CD4-positive, alpha-beta T cell treated with Interleukin-12 subunit alpha and Interleukin-12 subunit beta, for 1 hour (primary cell): ENCODE measurements around the gene PEX14.
"Not testable (repeated sequence)": the region's sequence is repeated elsewhere in the genome, so short reads cannot be mapped to it uniquely, and the experiment has no call there.

Experiments used
- DNase-seq: peaks from one replicate; pipeline ENCODE4 v3.0.0-alpha.2; 2020

The PEX14 gene

DNA sequence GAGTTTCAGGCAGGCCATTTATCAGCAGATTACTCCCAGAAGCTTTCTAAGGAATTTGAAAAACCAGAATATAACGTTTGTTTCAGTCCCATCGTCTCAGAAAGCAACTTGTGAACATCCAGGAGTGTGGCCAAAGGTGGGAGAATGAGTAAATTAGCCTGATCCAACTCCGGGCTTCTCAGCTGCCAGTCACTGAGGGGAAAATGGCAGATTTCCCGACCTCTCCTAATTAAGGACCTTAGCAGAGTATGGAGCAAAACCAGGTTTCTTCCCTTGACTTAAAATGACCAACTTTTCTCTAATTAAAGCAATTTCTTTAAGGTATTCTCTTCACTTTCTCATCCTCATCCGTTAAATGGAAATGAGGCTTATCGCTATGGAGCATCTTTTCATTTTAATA lies 23.9 kb upstream of the PEX14 start:
- no peak for DNase-seq

- DNase-seq: no peak
These were observed 23.5 kb upstream of the PEX14 start for GRCh38 chr1:10451287-10451686.

GRCh38 chr1:10456048-10456447 lies 18.7 kb upstream of the PEX14 start:
- DNase-seq: no peak

GRCh38 chr1:10456661-10457060 lies 18.1 kb upstream of the PEX14 start:
- DNase-seq: no peak

DNA sequence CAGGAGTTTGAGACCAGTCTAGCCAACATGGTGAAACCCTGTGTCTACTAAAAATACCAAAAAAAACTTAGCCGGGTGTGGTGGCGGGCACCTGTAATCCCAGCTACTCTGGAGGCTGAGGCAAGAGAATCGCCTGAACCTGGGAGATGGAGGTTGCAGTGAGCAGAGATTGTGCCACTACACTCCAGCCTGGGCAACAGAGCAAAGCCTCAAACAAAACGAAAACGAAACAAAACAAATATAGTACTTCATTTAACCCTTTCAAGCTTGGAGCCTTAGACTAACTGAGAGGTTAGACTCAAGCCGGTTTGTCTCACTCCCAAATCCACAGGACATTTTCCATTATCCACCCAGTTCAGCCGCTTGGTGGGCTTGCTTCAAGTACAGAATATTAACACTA lies 17.3 kb upstream of the PEX14 start:
- not testable (repeated sequence) for DNase-seq

GRCh38 chr1:10457875-10458274 lies 16.9 kb upstream of the PEX14 start:
- no peak for DNase-seq

DNA sequence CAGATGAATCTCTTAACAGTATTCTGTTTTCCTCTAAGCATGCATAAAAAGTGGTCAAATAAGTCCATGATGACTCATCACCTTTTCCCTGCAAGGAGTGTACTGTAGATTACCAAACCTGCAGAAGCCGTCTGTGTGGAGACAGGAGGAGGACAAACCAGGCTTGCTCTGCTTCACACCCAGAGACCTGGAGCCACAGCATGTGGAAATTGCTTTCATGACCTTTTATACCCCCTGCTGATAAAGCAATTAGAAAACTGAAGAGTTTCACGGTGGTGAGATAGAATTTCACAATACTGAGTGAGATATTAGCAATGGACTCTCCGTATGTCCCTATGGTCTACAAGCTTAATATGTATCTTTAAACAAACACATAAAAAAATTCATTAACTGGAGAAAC lies 15.6 kb upstream of the PEX14 start:
- DNase-seq: no peak

GRCh38 chr1:10467078-10467477 lies 7.7 kb upstream of the PEX14 start:
- DNase-seq: no peak

- no peak for DNase-seq
These were observed 4.7 kb upstream of the PEX14 start for GRCh38 chr1:10470043-10470442.

DNA sequence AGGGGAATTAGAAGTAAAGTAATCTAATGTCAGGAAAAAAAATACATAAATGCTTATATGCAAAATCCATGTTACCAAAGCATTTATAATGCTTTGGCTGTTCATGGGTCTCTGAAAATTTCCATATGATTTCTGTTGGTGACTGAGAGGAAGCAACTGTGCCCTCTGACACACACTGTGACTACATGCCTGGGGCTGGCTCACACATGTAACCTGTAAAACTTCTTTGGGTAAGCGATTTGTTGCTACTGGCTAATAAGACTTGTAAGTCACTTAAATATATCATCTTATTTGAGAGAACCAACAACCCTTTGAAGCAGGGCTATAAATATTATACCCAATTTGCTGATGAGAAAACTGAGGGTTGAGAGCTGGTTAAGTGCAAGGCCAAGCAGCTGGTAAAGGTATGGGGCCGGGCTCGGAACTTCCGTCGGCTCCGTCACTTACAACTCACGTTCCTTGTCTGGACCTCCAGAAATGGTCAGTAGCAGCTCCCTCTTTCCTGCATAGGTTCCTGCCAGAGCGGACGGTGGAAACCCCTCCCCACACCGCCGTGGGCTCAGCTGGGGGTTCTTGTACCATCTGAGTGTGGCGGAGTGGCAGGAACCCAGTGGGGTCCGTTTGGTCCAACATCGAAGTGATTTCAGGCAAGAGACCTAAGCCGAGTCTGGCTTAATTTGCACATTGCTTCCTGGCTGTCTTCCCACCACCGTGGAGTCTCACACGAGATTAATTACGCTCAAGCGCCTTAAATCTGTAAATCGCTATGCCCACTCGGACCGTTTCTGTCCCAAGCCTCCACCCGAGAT lies 3.1 kb upstream of the PEX14 start:
- DNase-seq: no peak

DNA sequence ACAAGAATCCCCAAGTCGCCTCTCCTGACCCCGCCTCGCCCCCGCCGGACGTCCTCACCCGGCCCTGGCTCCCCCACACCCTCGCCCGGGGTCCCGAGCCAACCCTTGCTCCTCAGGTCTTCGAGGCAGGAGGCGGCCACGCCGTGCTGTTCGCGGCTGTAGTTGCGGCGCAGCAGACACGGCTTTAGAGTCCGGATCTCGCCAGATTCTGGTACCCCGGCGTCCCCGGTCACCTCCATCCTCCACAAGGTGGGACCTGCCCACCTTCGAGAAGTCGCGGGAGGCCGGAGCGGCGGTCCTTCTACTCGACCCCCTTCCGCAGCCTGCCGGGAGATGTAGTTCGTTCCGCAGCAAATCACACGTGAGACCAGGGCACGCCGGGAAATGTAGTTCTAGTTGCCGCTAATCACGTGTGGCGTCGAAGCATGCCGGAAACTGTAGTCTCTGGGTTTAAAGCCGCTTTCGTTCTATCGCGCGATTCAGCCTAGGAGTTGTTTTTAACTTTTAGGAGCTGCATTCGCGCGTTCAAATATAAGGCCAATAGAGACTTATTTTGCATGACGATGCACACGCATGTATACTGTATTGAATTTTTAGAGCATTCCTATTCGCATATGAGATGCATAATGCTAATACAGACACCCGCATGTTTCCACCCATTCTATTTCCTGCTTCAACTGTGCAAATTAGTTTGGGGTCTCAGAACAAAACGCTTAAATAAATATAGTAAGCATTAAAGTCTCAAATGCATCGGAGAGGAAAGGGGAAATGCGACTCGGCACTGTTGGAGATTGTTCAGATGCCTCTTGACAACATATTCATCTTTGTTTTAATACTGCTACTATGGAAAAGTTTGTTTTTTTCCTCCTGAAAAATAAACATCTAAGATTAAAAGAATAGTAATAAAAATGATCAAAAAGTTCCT lies 2.3 kb upstream of the PEX14 start, which contains the start of gene DFFA:
Gene DFFA, minus strand, starts transcription at position 310 of the 925 bp plus-strand sequence. Its CDS starts 71 bp downstream, at position 239.
- DNase-seq: peak; percentile 93

GRCh38 chr1:10473145-10473765 lies 1.5 kb upstream of the PEX14 start:
- DNase-seq: no peak

DNA sequence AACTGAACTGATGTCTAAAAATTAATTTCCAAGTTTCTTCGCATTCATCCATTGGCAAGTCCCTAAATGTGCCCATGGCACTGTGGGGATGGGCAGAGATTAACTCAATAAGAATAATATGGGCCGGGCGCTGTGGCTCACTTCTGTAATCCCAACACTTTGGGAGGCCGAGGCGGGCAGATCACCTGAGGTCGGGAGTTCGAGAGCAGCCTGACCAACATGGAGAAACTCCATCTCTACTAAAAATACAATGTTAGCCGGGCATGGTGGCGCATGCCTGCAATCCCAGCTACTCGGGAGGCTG lies 489 bp upstream of the PEX14 start:
- not testable (repeated sequence) for DNase-seq

GRCh38 chr1:10475510-10475909 lies 760 bp downstream of the PEX14 start:
- DNase-seq: no peak

- DNase-seq: no peak
These were observed 4.5 kb downstream of the PEX14 start for GRCh38 chr1:10479296-10479695.

DNA sequence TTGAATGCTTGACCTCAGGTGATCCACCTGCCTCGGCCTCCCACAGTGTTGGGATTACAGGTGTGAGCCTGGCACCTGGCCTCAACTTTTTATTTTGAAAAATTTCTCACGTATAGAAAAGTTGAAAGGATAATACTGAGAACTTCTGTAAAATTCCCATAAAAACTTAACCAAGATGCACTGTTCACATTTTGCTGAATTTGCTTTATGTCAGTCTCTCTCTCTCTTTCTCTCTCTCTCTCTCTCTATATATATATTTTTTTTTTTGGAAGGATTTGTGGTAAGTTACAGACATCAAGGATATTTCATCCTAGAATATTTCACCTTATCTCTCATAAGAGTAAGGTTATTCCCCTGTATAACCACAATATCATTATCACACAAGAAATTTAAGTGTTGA lies 5.9 kb downstream of the PEX14 start:
- DNase-seq: no peak

- DNase-seq: no peak
These were observed 9.8 kb downstream of the PEX14 start for GRCh38 chr1:10484521-10484920.

GRCh38 chr1:10489291-10490055 lies 14.7 kb downstream of the PEX14 start:
- no peak for DNase-seq

- no peak for DNase-seq
These were observed 15.7 kb downstream of the PEX14 start for GRCh38 chr1:10490286-10490970.

DNA sequence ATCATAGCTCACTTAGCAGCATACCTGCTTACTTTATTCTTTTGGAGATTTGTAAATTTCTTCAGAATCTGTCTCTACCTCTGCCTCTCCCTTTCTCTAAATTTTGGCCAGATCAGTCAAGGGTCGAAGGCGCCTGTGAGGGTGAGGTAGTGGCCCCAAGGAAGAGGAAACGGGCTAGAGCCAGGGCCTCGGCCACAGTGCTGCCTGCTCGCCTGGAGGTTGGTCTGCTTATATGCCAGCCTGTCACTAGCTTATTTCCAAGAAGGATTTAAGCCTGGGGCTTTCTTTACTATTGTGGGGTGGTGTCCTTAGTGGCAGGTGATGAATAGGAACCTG lies 19.6 kb downstream of the PEX14 start:
- no peak for DNase-seq

- DNase-seq: peak; percentile 82
These were observed 20.2 kb downstream of the PEX14 start for GRCh38 chr1:10494754-10495474.

GRCh38 chr1:10495475-10495817 lies 20.7 kb downstream of the PEX14 start:
- DNase-seq: no peak
